AG09309 (cell line): ENCODE results near the gene INTS2.

ENCODE experiments used
- DNase-seq: peaks from one replicate; pipeline ENCODE4 v3.0.0-alpha.2; 2010; ENCODE audit warnings: low read depth
- H3K4me3 ChIP-seq: 2 replicates; pipeline ENCODE4 v1.5.1; 2011; ENCODE audit warnings: mild to moderate bottlenecking, low read depth, low read length, moderate library complexity; ENCODE audit not compliant: control insufficient read depth
- CTCF ChIP-seq: IDR thresholded peaks from 2 replicates; pipeline ENCODE4 v1.5.1; 2011; ENCODE audit warnings: mild to moderate bottlenecking, low read depth, low read length, inconsistent platforms; ENCODE audit not compliant: insufficient read depth, control insufficient read depth; ENCODE audit errors: missing control alignments

The INTS2 gene

GRCh38 chr17:61878984-61879612, 48.7 kb downstream of the INTS2 start:
- no peak for DNase-seq
- no peak overlapping the region for H3K4me3 ChIP-seq
- no peak for TF ChIP-seq CTCF

- TF ChIP-seq CTCF = no peak
- H3K4me3 ChIP-seq = no peak overlapping the region
- DNase-seq = no peak
These were observed 49.3 kb downstream of the INTS2 start for GRCh38 chr17:61878520-61878919.

- no peak for DNase-seq
- H3K4me3 ChIP-seq = no peak overlapping the region
- TF ChIP-seq CTCF = no peak
These were observed 49.9 kb downstream of the INTS2 start for GRCh38 chr17:61877837-61878236.

- no peak for DNase-seq
- no peak for TF ChIP-seq CTCF
These were observed 52.0 kb downstream of the INTS2 start for GRCh38 chr17:61875804-61876203.

GRCh38 chr17:61875285-61875684, 52.5 kb downstream of the INTS2 start:
- no peak for TF ChIP-seq CTCF
- DNase-seq = no peak

More at GRCh38 chr17:61875804-61876203, 52.0 kb downstream of the INTS2 start:
- H3K4me3 ChIP-seq = no peak overlapping the region

GRCh38 chr17:61874075-61874474, 53.7 kb downstream of the INTS2 start:
- TF ChIP-seq CTCF = no peak
- no peak overlapping the region for H3K4me3 ChIP-seq
- no peak for DNase-seq

More at GRCh38 chr17:61875285-61875684, 52.5 kb downstream of the INTS2 start:
- no peak overlapping the region for H3K4me3 ChIP-seq

GRCh38 chr17:61872099-61872498, 55.7 kb downstream of the INTS2 start:
- DNase-seq = no peak
- no peak for TF ChIP-seq CTCF
- H3K4me3 ChIP-seq = no peak overlapping the region
